Measurements from ENCODE around the gene SUN3. TPM values are rescaled to one million over a fixed set of nuclear protein-coding genes. Genes with fewer than 3 reads are reported as not detected.
"Not testable (repeated sequence)": the region's sequence is repeated elsewhere in the genome, so short reads cannot be mapped to it uniquely, and the experiment has no call there.

Gene SUN3
- polyA plus RNA-seq, 2 of the 4 experiments (the other 2 are of a cell fraction), result not detected

DNA sequence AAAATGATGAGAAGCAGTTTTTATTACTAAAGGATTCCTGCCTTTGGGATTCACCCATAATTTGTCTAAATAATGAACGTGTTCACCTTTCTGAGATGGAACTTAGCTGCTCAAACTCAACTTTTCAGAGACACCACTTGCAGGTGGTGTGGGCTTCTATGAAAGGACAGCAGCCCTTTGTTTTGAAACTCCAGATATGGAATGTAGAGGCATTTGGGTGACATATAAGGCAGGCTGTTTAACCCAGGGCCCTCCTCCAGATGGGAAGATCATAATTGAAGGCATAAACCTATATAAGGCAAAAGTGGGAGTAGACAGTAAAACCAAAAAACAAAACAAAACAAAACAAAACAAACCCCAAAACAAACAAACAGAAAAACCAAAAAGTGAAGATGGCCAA, 37.6 kb downstream of the SUN3 start:
- ChIA-PET POLR2A (interaction anchor here (0.6 to 1.2 kb wide), 2 partner anchors 47 to 97 kb away, joined by 3 to 7 read pairs; no protein-coding TSS in a partner anchor), CTCF (interaction anchor here (0.6 to 8.0 kb wide), 32 partner anchors 8 to 737 kb away, joined by 3 to 173 read pairs (median 5); partner anchors contain the start of genes C7orf57 and HUS1)
- no peaks in the 10 kb centered on the region for H3K9me3 ChIP-seq
- no peak for FAIRE-seq
- no peak overlapping the region for H3K4me3 ChIP-seq
- ATAC-seq, result peak in 1 of 2 experiments; percentile 14; a peak in 1 of 6 replicates
- DNase-seq (ENCODE audit: low read depth in 1 of 2, low spot score in 1 of 2), result no peak
- no peak overlapping the region for H3K27ac ChIP-seq
- no peaks in the 10 kb centered on the region for H3K4me1 ChIP-seq
- no peak for TF ChIP-seq HEYL (CRISPR knock-in tag; IDR thresholded peaks at IDR 0.05)
- no peak overlapping the region for H3K4me2 ChIP-seq
- 58% methylated on average over 1 of the region's 1 CpG for WGBS (ENCODE audit: missing lambda C conversion rate)

DNA sequence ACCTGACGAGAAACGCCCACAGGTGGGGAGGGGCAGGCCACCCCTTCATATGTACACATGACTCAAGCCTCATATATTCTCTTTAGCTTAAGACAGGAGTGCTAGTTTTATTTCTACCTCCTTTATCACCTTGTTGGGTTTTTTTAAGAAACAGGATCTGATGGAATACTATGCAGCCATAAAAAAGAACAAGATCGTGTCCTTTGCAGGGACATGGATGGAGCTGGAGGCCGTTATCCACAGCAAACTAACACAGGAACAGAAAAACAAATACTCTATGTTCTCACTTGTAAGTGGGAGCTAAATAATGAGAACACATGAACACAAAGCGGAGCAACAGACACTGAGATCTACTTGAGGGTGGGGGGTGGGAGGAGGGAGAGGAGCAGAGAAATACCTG, 38.3 kb downstream of the SUN3 start:
- no peaks in the 10 kb centered on the region for H3K4me1 ChIP-seq
- WGBS (ENCODE audit: missing lambda C conversion rate), result 71% methylated on average over 5 of the region's 5 CpGs
- CTCF ChIA-PET, result interaction anchor here (1.0 to 8.0 kb wide), 17 partner anchors 10 to 736 kb away, joined by 3 to 173 read pairs (median 6); partner anchors contain the start of genes C7orf57 and HUS1
- TF ChIP-seq KDM5A (IDR thresholded peaks at IDR 0.05) (no peak), HES2 (IDR thresholded peaks at IDR 0.05) (no peak), ZC3H11A (IDR thresholded peaks at IDR 0.05) (no peak), MAX (IDR thresholded peaks at IDR 0.05) (no peak), RFX5 (IDR thresholded peaks at IDR 0.05) (no peak), MAZ (IDR thresholded peaks at IDR 0.05; ENCODE audit: borderline replicate concordance, low read depth, low read length) (no peak), NPAS2 (CRISPR knock-in tag; IDR thresholded peaks at IDR 0.05; ENCODE audit: borderline replicate concordance) (no peak), TFCP2L1 (CRISPR knock-in tag; IDR thresholded peaks at IDR 0.05) (no peak), MAFK (IDR thresholded peaks at IDR 0.05; ENCODE audit: partially characterized antibody) (no peak), KDM1A (IDR thresholded peaks at IDR 0.05; ENCODE audit: low read depth) (no peak), HEYL (CRISPR knock-in tag; IDR thresholded peaks at IDR 0.05) (no peak), ZNF302 (CRISPR knock-in tag; IDR thresholded peaks at IDR 0.05) (no peak), CHD4 (IDR thresholded peaks at IDR 0.05; ENCODE audit: borderline replicate concordance) (no peak), ZFP36 (IDR thresholded peaks at IDR 0.05; ENCODE audit: borderline replicate concordance, partially characterized antibody) (no peak), HDAC2 (IDR thresholded peaks at IDR 0.05) (no peak), HMGXB4 (CRISPR knock-in tag; IDR thresholded peaks at IDR 0.05; ENCODE audit: borderline replicate concordance) (no peak), CBX2 (IDR thresholded peaks at IDR 0.05; ENCODE audit: borderline replicate concordance, low read depth) (no peak), NFE2L2 (conservative IDR thresholded peaks at IDR 0.05; ENCODE audit: low read length) (no peak)
- TF ChIP-seq, protein P1, sequence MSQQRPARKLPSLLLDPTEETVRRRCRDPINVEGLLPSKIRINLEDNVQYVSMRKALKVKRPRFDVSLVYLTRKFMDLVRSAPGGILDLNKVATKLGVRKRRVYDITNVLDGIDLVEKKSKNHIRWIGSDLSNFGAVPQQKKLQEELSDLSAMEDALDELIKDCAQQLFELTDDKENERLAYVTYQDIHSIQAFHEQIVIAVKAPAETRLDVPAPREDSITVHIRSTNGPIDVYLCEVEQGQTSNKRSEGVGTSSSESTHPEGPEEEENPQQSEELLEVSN (IDR thresholded peaks at IDR 0.05; ENCODE audit: borderline replicate concordance, low read depth), result no peak
- DNase-seq (ENCODE audit: low read depth in 1 of 2, low spot score in 1 of 2), result no peak
- no peak overlapping the region for H3K4me2 ChIP-seq
- H3K9me3 ChIP-seq, result no peaks in the 10 kb centered on the region
- H3K4me3 ChIP-seq, result no peak overlapping the region
- no peak overlapping the region for H3K27ac ChIP-seq
- no peak for ATAC-seq
- no peak for FAIRE-seq
- POLR2A ChIA-PET, result no interaction called here

GRCh38 chr7:47989607-47990400, 39.1 kb downstream of the SUN3 start:
- ATAC-seq, H3K4me3 ChIP-seq, H3K9me3 ChIP-seq, POLR2A ChIA-PET, H3K27ac ChIP-seq, H3K4me2 ChIP-seq, H3K4me1 ChIP-seq, FAIRE-seq: not testable (repeated sequence)
- DNase-seq (ENCODE audit: low read depth in 1 of 2, low spot score in 1 of 2), result peak in 1 of 2 experiments; percentile 25
- CTCF ChIA-PET, result interaction anchor here (0.7 to 8.0 kb wide), 9 partner anchors 45 to 736 kb away, joined by 3 to 173 read pairs (median 4); partner anchors contain the start of gene UPP1
- 63% methylated on average over 10 of the region's 10 CpGs for WGBS (ENCODE audit: missing lambda C conversion rate)

All from A549 (cell line).